HCT116 (cell line): ENCODE results near the gene TBC1D4. TPM values are rescaled to one million over a fixed set of nuclear protein-coding genes. Genes with fewer than 3 reads are reported as not detected.

Source experiments
- ATAC-seq: fragments of 200-7000 bp; cut with Tn5 transposase; 2 replicates; pipeline ENCODE4 v1.9.1; 2020; ENCODE audit warnings: mild to moderate bottlenecking, moderate library complexity
- BruUV-seq: library from RNA; stranded (reverse); fragments of 400-500 nt; replicated peaks from 2 replicates; lab custom pipeline; 2021; lab: Mats Ljungman, UMichigan
- CTCF ChIA-PET: fragments of 300-600 bp; sonication (Branson Sonifier 250); formaldehyde crosslinking; loops from one replicate; lab custom pipeline; 2021; ENCODE audit warnings: antibody characterized with exemption; lab: Charles Lee
- POLR2A ChIA-PET: fragments of 300-600, 350-600 bp; sonication (Branson Sonifier 250); formaldehyde crosslinking; loops from one replicate; lab custom pipeline; 2021; ENCODE audit warnings: antibody characterized with exemption; lab: Charles Lee
- RAD21 ChIA-PET, 2 experiments: fragments of 300-600 bp; sonication (Branson Sonifier 250); formaldehyde crosslinking; loops; one replicate each; lab custom pipeline; 2023; ENCODE audit warnings: low total read pairs in 2 of 2; ENCODE audit not compliant: uncharacterized antibody in 2 of 2, unreplicated experiment in 2 of 2, low non-redundant PET in 1 of 2; lab: Charles Lee
- DNase-seq: peaks from one replicate; pipeline ENCODE4 v3.0.0-alpha.2; 2010; ENCODE audit warnings: low read depth, low spot score
- H2AFZ ChIP-seq: fragments of 200-600 bp; shearing (Covaris generic), sonication (generic); 2 replicates; pipeline ENCODE4 v1.6.1; 2017; ENCODE audit warnings: low read depth, mixed run types, mixed read lengths, antibody characterized with exemption, low read length; ENCODE audit not compliant: poor library complexity, severe bottlenecking
- H3K27ac ChIP-seq: 2 replicates; pipeline ENCODE4 v1.5.1; 2012; ENCODE audit warnings: low read depth, low read length
- H3K27me3 ChIP-seq: fragments of 200-600 bp; sonication (generic); 2 replicates; pipeline ENCODE4 v1.6.1; 2016; ENCODE audit warnings: mixed run types, low read length, mixed read lengths; ENCODE audit not compliant: insufficient read depth
- H3K36me3 ChIP-seq, 2 experiments: fragments of 200-500 bp in 1 of 2; fragments of 200-600 bp in 1 of 2; sonication (Bioruptor generic) in 1 of 2; sonication (generic) in 1 of 2; 2 replicates each; pipeline versions ENCODE4 v1.5.1 to v1.6.1; 2014 to 2016; ENCODE audit warnings: low read length in 2 of 2, inconsistent platforms in 1 of 2, mixed read lengths in 1 of 2, mixed run types in 1 of 2; ENCODE audit not compliant: insufficient read depth in 2 of 2, control insufficient read depth in 1 of 2
- H3K4me1 ChIP-seq, 2 experiments: fragments of 200-600 bp in 1 of 2; sonication (generic) in 1 of 2; 2 replicates each; pipeline versions ENCODE4 v1.5.1 to v1.6.1; 2012 to 2017; ENCODE audit warnings: low read length in 2 of 2, inconsistent platforms in 1 of 2, mild to moderate bottlenecking in 1 of 2, mixed read lengths in 1 of 2, mixed run types in 1 of 2, moderate library complexity in 1 of 2; ENCODE audit not compliant: insufficient read depth in 2 of 2, control insufficient read depth in 1 of 2
- H3K4me2 ChIP-seq: fragments of 200-600 bp; sonication (generic); 2 replicates; pipeline ENCODE4 v1.6.1; 2017; ENCODE audit warnings: mixed run types, low read length, mixed read lengths
- H3K4me3 ChIP-seq, 2 experiments: fragments of 200-600 bp in 1 of 2; sonication (generic) in 1 of 2; replicated peaks in 1 of 2; 2 replicates each; pipeline ENCODE4 v1.5.1; 2011 to 2016; ENCODE audit warnings: low read length in 2 of 2, control low read depth in 1 of 2, low read depth in 1 of 2, mild to moderate bottlenecking in 1 of 2, mixed read lengths in 1 of 2, mixed run types in 1 of 2
- H3K79me2 ChIP-seq: fragments of 200-600 bp; sonication (generic); 2 replicates; pipeline ENCODE4 v1.6.1; 2017; ENCODE audit warnings: mild to moderate bottlenecking, mixed run types, low read length, moderate library complexity, mixed read lengths; ENCODE audit not compliant: insufficient read depth
- H3K9ac ChIP-seq: fragments of 200-600 bp; sonication (generic); 2 replicates; pipeline ENCODE4 v1.6.1; 2016; ENCODE audit warnings: low read length, mixed read lengths
- H3K9me2 ChIP-seq: fragments of 200-600 bp; sonication (generic), shearing (Covaris generic); 2 replicates; pipeline ENCODE4 v1.6.1; 2017; ENCODE audit warnings: mixed run types, mild to moderate bottlenecking, moderate library complexity; ENCODE audit not compliant: insufficient read depth
- H3K9me3 ChIP-seq, 2 experiments: fragments of 200-500 bp in 1 of 2; fragments of 200-600 bp in 1 of 2; sonication (Bioruptor generic) in 1 of 2; sonication (generic) in 1 of 2; 2 replicates each; pipeline ENCODE4 v1.6.1; 2014 to 2017; ENCODE audit warnings: low read length in 2 of 2, mixed read lengths in 2 of 2, inconsistent platforms in 1 of 2, low read depth in 1 of 2, mild to moderate bottlenecking in 1 of 2, mixed run types in 1 of 2, moderate library complexity in 1 of 2; ENCODE audit not compliant: control insufficient read depth in 1 of 2, insufficient read depth in 1 of 2
- H4K20me1 ChIP-seq: fragments of 200-600 bp; sonication (generic), shearing (Covaris generic); 2 replicates; pipeline ENCODE4 v1.6.1; 2017; ENCODE audit warnings: mixed run types, mild to moderate bottlenecking, moderate library complexity; ENCODE audit not compliant: insufficient read depth
- CBX3 ChIP-seq: IDR thresholded peaks from 2 replicates; pipeline ENCODE4 v1.6.1; 2012; ENCODE audit warnings: low read depth
- CEBPB ChIP-seq: IDR thresholded peaks from 2 replicates; pipeline ENCODE4 v1.6.1; 2012; ENCODE audit warnings: low read depth
- EGR1 ChIP-seq: IDR thresholded peaks from 2 replicates; pipeline ENCODE4 v1.6.1; 2012; ENCODE audit warnings: low read depth
- EZH2phosphoT487 ChIP-seq: fragments of 200-600 bp; IDR thresholded peaks from 2 replicates; pipeline ENCODE4 v1.6.1; 2018; ENCODE audit warnings: antibody characterized with exemption, borderline replicate concordance
- POLR2AphosphoS5 ChIP-seq: IDR thresholded peaks from 2 replicates; pipeline ENCODE4 v1.6.1; 2011; ENCODE audit warnings: mild to moderate bottlenecking, low read depth, low read length, moderate library complexity
- RAD21 ChIP-seq: IDR thresholded peaks from 2 replicates; pipeline ENCODE4 v1.6.1; 2012; ENCODE audit warnings: low read depth, mild to moderate bottlenecking
- SIN3A ChIP-seq: IDR thresholded peaks from 2 replicates; pipeline ENCODE4 v1.6.1; 2012; ENCODE audit warnings: low read depth
- SP1 ChIP-seq: IDR thresholded peaks from 2 replicates; pipeline ENCODE4 v1.6.1; 2012; ENCODE audit warnings: low read depth
- SRF ChIP-seq: IDR thresholded peaks from 2 replicates; pipeline ENCODE4 v1.6.1; 2012; ENCODE audit warnings: low read depth
- TCF7L2 ChIP-seq: IDR thresholded peaks from 2 replicates; pipeline ENCODE4 v1.7.0; 2011; ENCODE audit warnings: borderline replicate concordance, inconsistent platforms; ENCODE audit not compliant: insufficient read depth, insufficient read length; ENCODE audit errors: extremely low read depth
- YY1 ChIP-seq: IDR thresholded peaks from 2 replicates; pipeline ENCODE4 v1.6.1; 2011; ENCODE audit warnings: low read length, low read depth, moderate library complexity, mild to moderate bottlenecking; ENCODE audit not compliant: insufficient replicate concordance; ENCODE audit errors: extremely low read depth
- ZNF274 ChIP-seq: fragments of 200-500 bp; sonication (Bioruptor generic); IDR thresholded peaks from 2 replicates; pipeline ENCODE4 v1.6.1; 2014; ENCODE audit warnings: mild to moderate bottlenecking, low read depth, low read length, inconsistent platforms
- intact Hi-C: fragments of 100-400 bp; cut with micrococcal nuclease; formaldehyde crosslinking; loops from 2 replicates; pipeline ENCODE4 v1.10.0; 2022
- total RNA-seq: library from RNA; stranded (reverse); gene quantifications from one replicate; pipeline ENCODE4 v1.2.1, GENCODE V29; 2021; ENCODE audit not compliant: unreplicated experiment
- TF ChIP-seq, protein P1 (sequence below): IDR thresholded peaks from 2 replicates; pipeline ENCODE4 v1.6.1; 2012
- TF ChIP-seq, protein P2 (sequence below): IDR thresholded peaks from 2 replicates; pipeline ENCODE4 v1.6.1; 2011; ENCODE audit warnings: mild to moderate bottlenecking, low read length, moderate library complexity; ENCODE audit not compliant: insufficient replicate concordance; ENCODE audit errors: extremely low read depth

Gene TBC1D4
- total RNA-seq, 1 experiment from 2014 or later = 24.6 TPM

DNA sequence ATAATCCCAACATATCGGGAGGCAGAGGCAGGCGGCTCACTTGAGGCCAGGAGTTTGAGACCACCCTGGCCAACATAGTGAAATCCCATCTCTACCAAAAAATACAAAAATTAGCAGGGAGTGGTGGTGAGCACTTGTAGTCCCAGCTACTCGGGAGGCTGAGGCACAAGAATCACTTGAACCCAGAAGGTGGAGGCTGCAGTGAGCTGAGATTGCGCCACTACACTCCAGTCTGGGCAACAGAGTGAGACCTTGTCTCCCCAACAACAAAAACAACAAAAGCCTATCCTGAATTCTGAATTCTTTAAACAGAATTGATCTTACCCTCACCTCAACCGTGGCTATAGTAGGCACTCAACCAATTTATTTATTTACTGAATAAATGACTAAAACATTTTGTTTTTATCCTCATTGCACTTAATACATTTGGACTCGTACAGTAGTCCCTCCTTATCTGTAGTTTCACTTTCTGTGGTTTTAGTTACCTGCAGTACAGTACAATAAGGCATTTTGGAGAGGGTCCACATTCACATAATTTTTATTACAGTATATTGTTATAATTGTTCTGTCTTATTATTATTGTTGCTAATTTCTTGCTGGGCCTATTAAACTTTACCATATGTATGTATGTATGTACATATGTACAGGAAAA, 98.8 kb downstream of the TBC1D4 start:
- CTCF ChIA-PET = interaction anchor here (1.5 kb wide), 1 partner anchor 11 kb away, joined by 4 read pairs; no protein-coding TSS in a partner anchor
- Histone ChIP-seq H3K9me3 (no peaks in the 10 kb centered on the region), H2AFZ (no peak overlapping the region), H3K27ac (no peak overlapping the region), H3K4me1 (peaks cover 0 to 4% of the 10 kb centered on the region in 2 experiments; a peak in 1 of 4 replicates), H3K9ac (no peak overlapping the region), H4K20me1 (peaks cover 8% of the 10 kb centered on the region; the same call in 1 of the 2 replicates), H3K4me2 (no peak overlapping the region), H3K4me3 (no peak overlapping the region), H3K79me2 (peaks cover 15% of the 10 kb centered on the region; the same call in 1 of the 2 replicates), H3K9me2 (no peaks in the 10 kb centered on the region), H3K36me3 (no peaks in the 10 kb centered on the region), H3K27me3 (no peaks in the 10 kb centered on the region)
- ATAC-seq (no peak), DNase-seq (no peak)
- RAD21 ChIA-PET = no interaction called here
- TF ChIP-seq SIN3A = no peak
- TF ChIP-seq YY1 = no peak
- TF ChIP-seq, protein P1, sequence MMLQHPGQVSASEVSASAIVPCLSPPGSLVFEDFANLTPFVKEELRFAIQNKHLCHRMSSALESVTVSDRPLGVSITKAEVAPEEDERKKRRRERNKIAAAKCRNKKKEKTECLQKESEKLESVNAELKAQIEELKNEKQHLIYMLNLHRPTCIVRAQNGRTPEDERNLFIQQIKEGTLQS = no peak
- TF ChIP-seq ZNF274 = no peak
- TF ChIP-seq EGR1 = no peak
- TF ChIP-seq, protein P2, sequence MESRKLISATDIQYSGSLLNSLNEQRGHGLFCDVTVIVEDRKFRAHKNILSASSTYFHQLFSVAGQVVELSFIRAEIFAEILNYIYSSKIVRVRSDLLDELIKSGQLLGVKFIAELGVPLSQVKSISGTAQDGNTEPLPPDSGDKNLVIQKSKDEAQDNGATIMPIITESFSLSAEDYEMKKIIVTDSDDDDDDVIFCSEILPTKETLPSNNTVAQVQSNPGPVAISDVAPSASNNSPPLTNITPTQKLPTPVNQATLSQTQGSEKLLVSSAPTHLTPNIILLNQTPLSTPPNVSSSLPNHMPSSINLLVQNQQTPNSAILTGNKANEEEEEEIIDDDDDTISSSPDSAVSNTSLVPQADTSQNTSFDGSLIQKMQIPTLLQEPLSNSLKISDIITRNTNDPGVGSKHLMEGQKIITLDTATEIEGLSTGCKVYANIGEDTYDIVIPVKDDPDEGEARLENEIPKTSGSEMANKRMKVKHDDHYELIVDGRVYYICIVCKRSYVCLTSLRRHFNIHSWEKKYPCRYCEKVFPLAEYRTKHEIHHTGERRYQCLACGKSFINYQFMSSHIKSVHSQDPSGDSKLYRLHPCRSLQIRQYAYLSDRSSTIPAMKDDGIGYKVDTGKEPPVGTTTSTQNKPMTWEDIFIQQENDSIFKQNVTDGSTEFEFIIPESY = no peak
- TF ChIP-seq SP1 = no peak
- TF ChIP-seq SRF = no peak
- TF ChIP-seq POLR2AphosphoS5 = no peak
- no peak for TF ChIP-seq EZH2phosphoT487
- no peak for TF ChIP-seq CBX3
- TF ChIP-seq CEBPB = no peak
- no peak for TF ChIP-seq RAD21
- TF ChIP-seq TCF7L2 = no peak
- no TSS peak for BruUV-seq
- POLR2A ChIA-PET = no interaction called here
- intact Hi-C loops = no loop called here
